ENCODE measurements around the gene RPP14. TPM values are rescaled to one million over a fixed set of nuclear protein-coding genes. Genes with fewer than 3 reads are reported as not detected.

RPP14 gene
- total and polyA plus RNA-seq, 10 of the 15 experiments (the other 5 are each of a cell fraction or from before 2014, with no cell fraction given): 9.1 to 21.2 (median 12.7) TPM

DNA sequence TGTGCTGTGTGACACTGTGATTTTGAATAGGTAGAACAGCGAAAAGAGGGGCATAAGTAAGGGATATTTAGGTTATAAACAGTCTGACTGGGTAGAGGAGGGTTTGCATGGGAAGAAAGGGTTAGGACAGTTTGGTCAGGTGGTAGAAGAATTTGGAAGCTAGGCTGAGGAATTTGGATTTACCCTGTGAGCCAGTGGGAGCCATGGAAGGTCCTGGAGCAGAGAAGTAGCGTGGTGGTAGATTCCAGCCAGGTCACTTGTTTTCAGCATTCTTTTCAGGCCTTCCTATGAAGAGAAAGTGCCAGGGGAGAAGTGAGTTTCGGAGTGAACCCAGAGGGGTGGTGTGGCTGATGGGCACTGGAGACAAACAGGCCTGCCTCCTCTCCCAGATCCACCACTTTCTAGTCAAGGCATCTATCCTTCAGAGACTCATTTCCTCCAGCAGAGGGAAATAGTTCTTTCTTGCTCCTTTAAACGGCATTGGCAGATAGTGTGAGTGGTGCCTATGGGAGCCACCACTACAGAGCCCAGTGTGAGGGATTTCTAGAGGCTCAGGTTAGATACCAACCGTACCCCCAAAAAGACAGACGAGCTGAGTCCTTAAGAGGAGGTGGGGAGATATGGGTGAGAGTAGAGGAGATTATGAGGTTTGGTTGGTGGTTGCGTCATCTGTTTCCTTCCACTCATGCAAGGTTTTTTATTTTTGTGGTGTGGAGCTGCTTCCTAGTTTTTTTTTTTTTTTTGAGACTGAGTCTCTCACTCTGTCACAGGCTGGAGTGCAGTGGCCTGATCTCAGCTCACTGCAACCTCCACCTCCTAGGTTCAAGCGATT, 47.9 kb downstream of the RPP14 start:
- BruUV-seq (replicated peaks): TSS peak; percentile 91
- H4K20me1 ChIP-seq (ENCODE audit: control insufficient read depth, insufficient read depth): no peaks in the 10 kb centered on the region
- ChIA-PET POLR2A (interaction anchor here (0.7 to 12.7 kb wide), 4 partner anchors 17 to 147 kb away, joined by 4 to 221 read pairs (median 8); partner anchors contain the start of gene PXK), RAD21 (ENCODE audit: unreplicated experiment) (interaction anchor here (0.9 to 2.6 kb wide), 10 partner anchors 14 to 167 kb away, joined by 3 to 12 read pairs (median 4); partner anchors contain the start of genes HTD2 and RPP14), SMC1A (ENCODE audit: uncharacterized antibody, unreplicated experiment) (interaction anchor here (0.9 to 15.0 kb wide), 7 partner anchors 11 to 139 kb away, joined by 3 to 324 read pairs (median 5); partner anchors contain the start of genes HTD2, PXK and RPP14), CTCF (interaction anchor here (0.6 to 12.5 kb wide), 8 partner anchors 11 to 175 kb away, joined by 3 to 204 read pairs (median 10); partner anchors contain the start of genes HTD2, PXK and RPP14)
- H3K79me2 ChIP-seq (ENCODE audit: control insufficient read depth, insufficient read depth, low read length): peaks cover 7% of the 10 kb centered on the region
- H3K4me1 ChIP-seq (ENCODE audit: control insufficient read depth, insufficient read depth, low read length): peaks cover 68% of the 10 kb centered on the region
- WGBS (ENCODE audit: insufficient coverage, insufficient replicate concordance, low lambda C conversion rate, missing lambda C conversion rate): 18% methylated on average over 8 of the region's 8 CpGs
- ATAC-seq: peak; percentile 13
- in situ Hi-C loops (cut with MboI): no loop called here
- H3K9ac ChIP-seq (ENCODE audit: control insufficient read depth, insufficient read depth, low read length): peak overlapping the region; percentile 32; the same call in 1 of the 2 replicates
- no peak for DNase-seq (ENCODE audit: low read depth, low spot score)
- intact Hi-C loops (cut with micrococcal nuclease; ENCODE audit: unreplicated experiment): no loop called here
- H3K27me3 ChIP-seq (replicated peaks in 1 of 2; ENCODE audit: control insufficient read depth in 2 of 2, insufficient read depth in 2 of 2, low read length in 1 of 2): no peaks in the 10 kb centered on the region
- peak overlapping the region; percentile 59 for H2AFZ ChIP-seq (ENCODE audit: control insufficient read depth, low read depth, low read length)
- H3K4me3 ChIP-seq: no peak overlapping the region
- FAIRE-seq: no peak
- H3K27ac ChIP-seq (ENCODE audit: control insufficient read depth, insufficient read depth): peak overlapping the region; percentile 51; the same call in 1 of the 2 replicates
- no peaks in the 10 kb centered on the region for H3K36me3 ChIP-seq (ENCODE audit: control insufficient read depth in 2 of 2, insufficient read depth in 2 of 2, low read length in 1 of 2)
- no peaks in the 10 kb centered on the region for H3K9me3 ChIP-seq (replicated peaks; ENCODE audit: control insufficient read depth, insufficient read depth, low read length)
- H3K4me2 ChIP-seq (ENCODE audit: control insufficient read depth, insufficient read depth): peak overlapping the region; percentile 72
- TF ChIP-seq ESRRA (IDR thresholded peaks at IDR 0.05; ENCODE audit: low read length) (no peak), SMARCA5 (IDR thresholded peaks at IDR 0.05) (no peak), NBN (IDR thresholded peaks at IDR 0.05) (0 out of 2 replicates have a peak, but pooled peaks have one; percentile 46), ZNF622 (IDR thresholded peaks at IDR 0.05) (no peak), SMAD1 (IDR thresholded peaks at IDR 0.05; ENCODE audit: low read depth, partially characterized antibody) (no peak), PAX5 (IDR thresholded peaks at IDR 0.05; ENCODE audit: borderline replicate concordance, low read depth, low read length) (no peak), KAT2A (conservative IDR thresholded peaks at IDR 0.05; ENCODE audit: control insufficient read depth, low read depth, low read length) (no peak), CEBPB (IDR thresholded peaks at IDR 0.05; ENCODE audit: borderline replicate concordance in 1 of 2, low read depth in 2 of 2, low read length in 2 of 2) (peak in 1 of 2 experiments; percentile 17; a peak in 1 of 4 replicates), RCOR1 (conservative IDR thresholded peaks at IDR 0.05; ENCODE audit: low read depth, low read length) (no peak), IKZF2 (IDR thresholded peaks at IDR 0.05) (0 out of 4 replicates have a peak, but pooled peaks of 1 of the 2 experiments have one; percentile 11), YBX1 (IDR thresholded peaks at IDR 0.05) (no peak), POLR2AphosphoS2 (IDR thresholded peaks at IDR 0.05; ENCODE audit: low read depth, low read length) (no peak), CEBPZ (IDR thresholded peaks at IDR 0.05; ENCODE audit: low read depth, low read length) (no peak)
- TF ChIP-seq, protein P1, sequence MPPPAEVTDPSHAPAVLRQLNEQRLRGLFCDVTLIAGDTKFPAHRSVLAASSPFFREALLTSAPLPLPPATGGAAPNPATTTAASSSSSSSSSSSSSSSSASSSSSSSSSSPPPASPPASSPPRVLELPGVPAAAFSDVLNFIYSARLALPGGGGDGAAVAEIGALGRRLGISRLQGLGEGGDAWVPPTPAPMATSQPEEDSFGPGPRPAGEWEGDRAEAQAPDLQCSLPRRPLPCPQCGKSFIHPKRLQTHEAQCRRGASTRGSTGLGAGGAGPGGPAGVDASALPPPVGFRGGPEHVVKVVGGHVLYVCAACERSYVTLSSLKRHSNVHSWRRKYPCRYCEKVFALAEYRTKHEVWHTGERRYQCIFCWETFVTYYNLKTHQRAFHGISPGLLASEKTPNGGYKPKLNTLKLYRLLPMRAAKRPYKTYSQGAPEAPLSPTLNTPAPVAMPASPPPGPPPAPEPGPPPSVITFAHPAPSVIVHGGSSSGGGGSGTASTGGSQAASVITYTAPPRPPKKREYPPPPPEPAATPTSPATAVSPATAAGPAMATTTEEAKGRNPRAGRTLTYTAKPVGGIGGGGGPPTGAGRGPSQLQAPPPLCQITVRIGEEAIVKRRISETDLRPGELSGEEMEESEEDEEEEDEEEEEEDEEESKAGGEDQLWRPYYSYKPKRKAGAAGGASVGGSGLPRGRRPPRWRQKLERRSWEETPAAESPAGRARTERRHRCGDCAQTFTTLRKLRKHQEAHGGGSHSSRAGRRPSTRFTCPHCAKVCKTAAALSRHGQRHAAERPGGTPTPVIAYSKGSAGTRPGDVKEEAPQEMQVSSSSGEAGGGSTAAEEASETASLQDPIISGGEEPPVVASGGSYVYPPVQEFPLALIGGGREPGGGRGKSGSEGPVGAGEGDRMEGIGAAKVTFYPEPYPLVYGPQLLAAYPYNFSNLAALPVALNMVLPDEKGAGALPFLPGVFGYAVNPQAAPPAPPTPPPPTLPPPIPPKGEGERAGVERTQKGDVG (CRISPR knock-in tag; IDR thresholded peaks at IDR 0.05): no peak
- TF ChIP-seq, protein P2, sequence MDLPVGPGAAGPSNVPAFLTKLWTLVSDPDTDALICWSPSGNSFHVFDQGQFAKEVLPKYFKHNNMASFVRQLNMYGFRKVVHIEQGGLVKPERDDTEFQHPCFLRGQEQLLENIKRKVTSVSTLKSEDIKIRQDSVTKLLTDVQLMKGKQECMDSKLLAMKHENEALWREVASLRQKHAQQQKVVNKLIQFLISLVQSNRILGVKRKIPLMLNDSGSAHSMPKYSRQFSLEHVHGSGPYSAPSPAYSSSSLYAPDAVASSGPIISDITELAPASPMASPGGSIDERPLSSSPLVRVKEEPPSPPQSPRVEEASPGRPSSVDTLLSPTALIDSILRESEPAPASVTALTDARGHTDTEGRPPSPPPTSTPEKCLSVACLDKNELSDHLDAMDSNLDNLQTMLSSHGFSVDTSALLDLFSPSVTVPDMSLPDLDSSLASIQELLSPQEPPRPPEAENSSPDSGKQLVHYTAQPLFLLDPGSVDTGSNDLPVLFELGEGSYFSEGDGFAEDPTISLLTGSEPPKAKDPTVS (IDR thresholded peaks at IDR 0.05; ENCODE audit: low read depth, low read length): no peak

Data from GM12878 (cell line).